ENCODE measurements around the gene CLEC4D.

GRCh38 chr12:8499616-8500015 lies 13.7 kb upstream of the CLEC4D start:
- TF ChIP-seq EZH2 (IDR thresholded peaks at IDR 0.05), result no peak
- TF ChIP-seq POLR2AphosphoS5 (IDR thresholded peaks at IDR 0.05; ENCODE audit: low read depth, low read length), result no peak
- no peak for TF ChIP-seq MAX (IDR thresholded peaks at IDR 0.05)
- TF ChIP-seq CTCF (IDR thresholded peaks at IDR 0.05 in 2 of 3, conservative IDR thresholded peaks at IDR 0.05 in 1 of 3; ENCODE audit: borderline replicate concordance in 1 of 3, insufficient read depth in 1 of 3, low read depth in 2 of 3, low read length in 2 of 3), result peak in 1 of 3 experiments; percentile 23; a peak in 1 of 6 replicates
- no peak for TF ChIP-seq REST (IDR thresholded peaks at IDR 0.05; ENCODE audit: low read depth)
- TF ChIP-seq SP1 (IDR thresholded peaks at IDR 0.05; ENCODE audit: low read depth), result no peak
- TF ChIP-seq POLR2A (IDR thresholded peaks at IDR 0.05; ENCODE audit: borderline replicate concordance, extremely low read depth, insufficient read depth, insufficient read length), result no peak
- no peak for TF ChIP-seq TCF7L2 (IDR thresholded peaks at IDR 0.05; ENCODE audit: borderline replicate concordance, extremely low read depth, insufficient read depth, insufficient read length)
- TF ChIP-seq EZH2phosphoT487 (IDR thresholded peaks at IDR 0.05; ENCODE audit: borderline replicate concordance), result no peak

Data from HCT116 (cell line).